GM19395 (cell line): ENCODE data around the gene GLCE.

Experiments used
- ATAC-seq: cut with Tn5 transposase; IDR thresholded peaks from one replicate; pipeline ENCODE4 v1.9.1; 2021; ENCODE audit warnings: mild to moderate bottlenecking, moderate library complexity; ENCODE audit not compliant: unreplicated experiment

GLCE gene

DNA sequence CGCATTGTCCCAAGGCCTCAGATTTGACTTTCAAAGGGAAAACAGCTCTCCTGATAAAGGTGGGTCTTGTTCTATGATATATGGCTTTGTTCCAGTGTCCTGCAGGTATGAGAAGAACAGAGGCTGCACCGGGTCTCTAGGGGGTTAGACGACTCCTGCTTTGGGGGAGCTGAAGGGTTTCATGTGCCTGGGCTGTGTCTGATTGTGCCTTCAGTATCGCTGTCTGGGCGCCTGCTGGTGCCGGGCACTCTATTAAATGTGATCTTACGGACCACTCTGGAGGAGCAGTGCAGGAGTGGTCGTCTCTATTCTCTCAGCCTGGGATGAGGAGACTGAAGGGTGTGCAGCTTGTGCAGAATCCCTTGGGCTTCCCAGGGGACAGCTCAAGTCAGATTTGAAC, 154.3 kb downstream of the GLCE start:
- no peak for ATAC-seq

DNA sequence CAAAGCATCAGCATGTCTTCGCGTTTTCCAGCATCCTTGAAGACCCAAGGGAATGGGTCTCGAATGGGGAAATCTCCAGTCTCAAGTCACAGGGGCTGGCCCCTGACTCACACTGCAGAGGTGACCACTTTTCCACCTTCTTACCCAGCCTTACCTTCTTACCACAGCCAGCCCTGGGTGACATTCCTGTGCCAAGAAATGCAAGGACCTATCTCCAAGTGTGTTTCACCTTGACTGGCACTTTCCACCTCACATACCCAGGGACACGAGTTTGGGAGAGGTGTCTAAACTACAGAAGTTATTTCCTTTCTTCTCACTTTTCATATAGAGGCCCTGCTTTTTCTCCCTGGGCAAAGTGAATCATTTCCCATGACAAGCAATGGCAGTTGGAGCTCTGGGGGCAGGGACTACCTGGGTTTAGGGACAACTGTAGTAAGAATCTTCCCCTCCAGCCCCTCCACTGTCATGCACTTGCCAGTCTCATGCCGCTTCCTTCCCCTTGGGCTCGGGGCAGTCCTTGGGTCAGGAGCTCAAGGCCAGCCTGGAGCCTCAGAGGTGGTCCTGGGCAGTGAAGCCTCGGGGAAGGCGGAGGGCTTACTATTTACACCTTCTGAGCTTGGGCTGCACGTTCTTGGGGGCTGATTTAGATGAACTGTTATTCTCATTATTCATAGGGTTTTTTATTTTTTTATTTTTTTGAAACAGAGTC, 155.1 kb downstream of the GLCE start:
- no peak for ATAC-seq

DNA sequence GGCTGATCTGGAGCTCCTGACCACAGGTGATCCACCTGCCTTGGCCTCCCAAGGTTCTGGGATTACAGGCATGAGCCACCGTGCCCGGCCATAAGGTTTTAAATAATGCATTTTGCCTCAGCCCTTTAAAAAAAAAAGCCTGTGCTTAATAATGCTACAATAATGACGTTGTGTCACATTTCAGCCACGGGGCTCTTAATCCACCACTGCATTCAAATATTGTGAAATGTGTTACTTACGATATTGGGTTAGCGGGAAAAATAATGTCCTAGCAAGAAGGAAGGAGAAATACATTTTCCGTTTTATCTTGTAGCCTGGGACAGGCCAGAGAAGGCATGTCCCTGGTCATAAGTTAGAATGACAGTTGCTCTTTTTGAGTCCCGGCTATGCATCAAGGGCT, 155.9 kb downstream of the GLCE start:
- no peak for ATAC-seq

DNA sequence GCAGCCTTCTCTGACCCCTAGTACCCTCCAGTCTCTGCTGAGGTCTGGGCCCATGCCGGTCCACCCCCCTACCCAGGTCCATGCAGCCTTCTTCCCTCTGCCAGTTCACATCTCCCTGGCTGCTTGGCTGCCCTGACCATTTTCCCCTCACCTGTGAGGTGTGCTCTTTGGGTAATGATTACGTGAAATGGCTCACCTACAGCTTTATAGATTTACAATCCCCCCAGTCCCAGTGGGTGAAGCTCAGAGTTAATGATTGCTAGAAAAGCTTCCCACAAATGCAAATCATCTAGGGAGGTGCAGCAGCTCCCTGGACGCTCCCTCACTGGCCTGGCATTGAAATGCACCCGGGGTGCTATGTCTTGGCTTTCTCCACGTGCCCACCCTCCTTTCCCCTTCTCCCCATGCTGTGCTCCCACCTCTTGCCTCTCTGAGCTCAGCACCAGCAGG, 157.0 kb downstream of the GLCE start:
- ATAC-seq: no peak

DNA sequence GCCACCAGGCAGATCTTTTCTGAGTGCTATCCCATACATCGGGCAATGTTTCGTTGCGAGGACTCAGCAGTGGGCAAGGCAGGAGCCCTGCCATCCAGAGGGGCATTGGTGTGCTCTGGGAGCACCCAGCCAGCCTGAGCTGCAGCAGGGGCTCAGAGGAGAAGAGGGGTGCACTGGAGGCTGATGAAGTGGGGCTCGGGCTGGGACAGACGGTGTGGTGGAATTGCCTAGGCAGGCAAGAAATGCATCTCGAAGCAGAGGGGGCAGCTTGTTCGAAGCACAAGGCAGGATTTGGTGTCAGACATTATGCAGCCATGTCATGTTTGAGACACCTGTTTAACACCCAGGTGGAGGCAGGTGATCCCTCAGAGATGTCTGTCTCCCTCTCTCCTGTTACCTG, 157.6 kb downstream of the GLCE start:
- no peak for ATAC-seq

DNA sequence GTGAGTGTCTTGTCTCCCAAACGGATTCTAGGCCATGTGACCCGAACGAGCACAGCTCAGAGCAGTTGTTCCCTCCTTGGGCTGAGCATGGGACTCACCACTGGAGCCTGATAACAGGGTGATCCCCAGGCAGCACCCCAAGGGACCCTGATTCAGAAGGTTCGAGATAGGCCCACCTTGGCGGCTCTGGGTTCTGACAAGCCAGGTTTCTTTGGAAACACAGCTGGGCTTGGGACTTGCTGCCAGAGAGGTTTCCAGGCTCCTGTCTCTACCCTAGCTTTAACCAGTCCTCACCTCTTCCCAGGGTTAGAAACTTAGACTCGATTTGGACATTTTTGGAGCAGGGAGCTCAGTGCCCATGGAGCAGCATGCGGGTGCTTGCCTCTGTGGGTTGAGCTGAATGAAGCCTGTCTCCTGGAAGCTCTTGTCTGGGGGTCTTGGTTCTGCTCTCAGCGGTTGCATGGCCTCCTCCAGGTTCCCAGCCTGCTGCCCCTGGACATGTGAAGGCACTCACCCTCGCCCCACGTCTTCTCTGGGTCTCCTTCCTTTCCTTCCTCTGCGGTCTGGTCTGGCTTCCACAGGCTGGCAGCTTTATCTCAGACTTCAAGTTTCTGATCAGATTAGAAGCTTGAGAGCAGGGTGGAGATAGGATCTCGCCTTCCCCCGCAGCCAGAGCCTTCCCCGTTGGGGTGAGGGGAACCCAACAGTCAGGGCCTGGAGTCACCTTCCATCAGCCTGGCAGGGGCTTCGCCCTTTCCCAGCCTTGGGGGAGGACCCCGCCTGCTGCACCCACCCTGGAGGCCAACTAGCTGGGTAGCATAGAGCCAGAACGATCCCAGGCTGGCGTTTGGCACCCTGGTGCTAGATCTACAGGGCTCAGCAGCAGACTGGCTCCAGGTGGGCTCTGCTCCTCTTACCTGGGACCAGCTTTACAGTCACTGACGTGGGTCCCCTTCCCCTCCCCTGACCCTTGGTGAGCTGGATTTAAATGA, 159.2 kb downstream of the GLCE start:
- ATAC-seq: no peak

GRCh38 chr15:69320977-69321554, 160.6 kb downstream of the GLCE start:
- ATAC-seq: no peak
